HG03039 (cell line): ENCODE results near the gene BCKDHB.

ENCODE experiments used
- ATAC-seq: cut with Tn5 transposase; IDR thresholded peaks from one replicate; pipeline ENCODE4 v1.9.1; 2021; ENCODE audit warnings: mild to moderate bottlenecking, moderate library complexity; ENCODE audit not compliant: unreplicated experiment

The BCKDHB gene

GRCh38 chr6:80148220-80148619 is 41.7 kb downstream of the BCKDHB start:
- ATAC-seq: no peak

GRCh38 chr6:80151635-80152034 is 45.2 kb downstream of the BCKDHB start:
- ATAC-seq: no peak

- ATAC-seq: no peak
Observed at GRCh38 chr6:80154160-80154559, 47.7 kb downstream of the BCKDHB start.

GRCh38 chr6:80156221-80156620 is 49.8 kb downstream of the BCKDHB start:
- ATAC-seq: no peak

- no peak for ATAC-seq
Observed at GRCh38 chr6:80158478-80158989, 52.1 kb downstream of the BCKDHB start.

- no peak for ATAC-seq
Observed at GRCh38 chr6:80161434-80161833, 55.0 kb downstream of the BCKDHB start.

GRCh38 chr6:80163754-80164187 is 57.3 kb downstream of the BCKDHB start:
- peak; percentile 66 for ATAC-seq

GRCh38 chr6:80165143-80165542 is 58.7 kb downstream of the BCKDHB start:
- ATAC-seq: peak; percentile 94

- no peak for ATAC-seq
Observed at GRCh38 chr6:80165819-80166218, 59.3 kb downstream of the BCKDHB start.

- no peak for ATAC-seq
Observed at GRCh38 chr6:80170433-80170832, 64.0 kb downstream of the BCKDHB start.

- ATAC-seq: no peak
Observed at GRCh38 chr6:80173411-80173810, 66.9 kb downstream of the BCKDHB start.

GRCh38 chr6:80174900-80175572 is 68.6 kb downstream of the BCKDHB start:
- ATAC-seq: no peak

- no peak for ATAC-seq
Observed at GRCh38 chr6:80179695-80180094, 73.2 kb downstream of the BCKDHB start.

- no peak for ATAC-seq
Observed at GRCh38 chr6:80181352-80182081, 75.0 kb downstream of the BCKDHB start.

GRCh38 chr6:80182308-80182707 is 75.8 kb downstream of the BCKDHB start:
- no peak for ATAC-seq

GRCh38 chr6:80183019-80183795 is 76.7 kb downstream of the BCKDHB start:
- ATAC-seq: no peak

GRCh38 chr6:80185492-80185891 is 79.0 kb downstream of the BCKDHB start:
- no peak for ATAC-seq

- no peak for ATAC-seq
Observed at GRCh38 chr6:80186082-80186481, 79.6 kb downstream of the BCKDHB start.

GRCh38 chr6:80196906-80197305 is 90.4 kb downstream of the BCKDHB start:
- no peak for ATAC-seq

- ATAC-seq: no peak
Observed at GRCh38 chr6:80197474-80197873, 91.0 kb downstream of the BCKDHB start.

- no peak for ATAC-seq
Observed at GRCh38 chr6:80197986-80198385, 91.5 kb downstream of the BCKDHB start.
